Keratinocyte (primary cell): Measurements from ENCODE around the gene WDR89. TPM values are rescaled to one million over a fixed set of nuclear protein-coding genes. Genes with fewer than 3 reads are reported as not detected.

Experiments used
- DNase-seq: peaks from one replicate; pipeline ENCODE4 v3.0.0-alpha.2; 2011; ENCODE audit warnings: low read depth, missing footprints, low spot score
- FAIRE-seq: peaks from 2 replicates; lab custom pipeline; 2011; peaks lifted over from hg19 to GRCh38; lab: Jason Lieb, UNC
- H2AFZ ChIP-seq: 2 replicates; pipeline ENCODE4 v1.6.0; 2012; ENCODE audit warnings: low read length, control low read depth, inconsistent platforms; ENCODE audit not compliant: control insufficient read depth
- H3K27ac ChIP-seq: 2 replicates; pipeline ENCODE4 v1.5.1; 2011; ENCODE audit warnings: low read length; ENCODE audit not compliant: control insufficient read depth, insufficient read depth
- H3K27me3 ChIP-seq: 3 replicates; pipeline ENCODE4 v1.6.0; 2011; ENCODE audit warnings: low read length; ENCODE audit not compliant: control insufficient read depth, insufficient read depth; ENCODE audit errors: extremely low read depth
- H3K36me3 ChIP-seq, 2 experiments: 2 replicates in 1 of 2; 3 replicates in 1 of 2; pipeline ENCODE4 v1.5.1; 2011; ENCODE audit warnings: low read length in 2 of 2, mild to moderate bottlenecking in 1 of 2; ENCODE audit not compliant: control insufficient read depth in 2 of 2, insufficient read depth in 2 of 2; ENCODE audit errors: extremely low read depth in 1 of 2
- H3K4me1 ChIP-seq: 3 replicates; pipeline ENCODE4 v1.5.1; 2011; ENCODE audit warnings: low read length; ENCODE audit not compliant: control insufficient read depth, insufficient read depth; ENCODE audit errors: extremely low read depth
- H3K4me2 ChIP-seq: 3 replicates; pipeline ENCODE4 v1.6.0; 2011; ENCODE audit warnings: low read depth, low read length; ENCODE audit not compliant: control insufficient read depth, insufficient read depth; ENCODE audit errors: extremely low read depth
- H3K4me3 ChIP-seq, 3 experiments: fragments of 200-600 bp in 1 of 3; sonication (generic) in 1 of 3; 2 replicates in 2 of 3; 3 replicates in 1 of 3; pipeline ENCODE4 v1.5.1; 2011 to 2016; ENCODE audit warnings: low read length in 3 of 3, mild to moderate bottlenecking in 3 of 3, control low read depth in 2 of 3, inconsistent platforms in 1 of 3, low read depth in 1 of 3, mixed read lengths in 1 of 3, mixed run types in 1 of 3, moderate library complexity in 1 of 3; ENCODE audit not compliant: control insufficient read depth in 2 of 3, insufficient read depth in 2 of 3; ENCODE audit errors: extremely low read depth in 1 of 3
- H3K79me2 ChIP-seq: 2 replicates; pipeline ENCODE4 v1.6.0; 2012; ENCODE audit warnings: low read length; ENCODE audit not compliant: control insufficient read depth, insufficient read depth
- H3K9ac ChIP-seq: 3 replicates; pipeline ENCODE4 v1.6.0; 2011; ENCODE audit warnings: low read length; ENCODE audit not compliant: control insufficient read depth, insufficient read depth; ENCODE audit errors: extremely low read depth
- H3K9me1 ChIP-seq: 3 replicates; pipeline ENCODE4 v1.6.0; 2011; ENCODE audit warnings: low read length; ENCODE audit not compliant: control insufficient read depth, insufficient read depth; ENCODE audit errors: extremely low read depth
- H3K9me3 ChIP-seq: 2 replicates; pipeline ENCODE4 v1.5.1; 2012; ENCODE audit warnings: low read depth, low read length; ENCODE audit not compliant: control insufficient read depth
- H4K20me1 ChIP-seq: 3 replicates; pipeline ENCODE4 v1.6.0; 2011; ENCODE audit warnings: low read length; ENCODE audit not compliant: control insufficient read depth, insufficient read depth; ENCODE audit errors: extremely low read depth
- EZH2 ChIP-seq: IDR thresholded peaks from one replicate; pipeline ENCODE4 v1.6.1; 2012; ENCODE audit warnings: inconsistent platforms, mild to moderate bottlenecking, low read length, moderate library complexity
- dilution Hi-C: fragments of 300-500 bp; cut with MboI; formaldehyde crosslinking; loops from one replicate; pipeline ENCODE4 v1.7.0; 2020; ENCODE audit warnings: low sequenced_read_pairs; ENCODE audit not compliant: extremely low pct_ligation_motif_present
- polyA plus RNA-seq, 5 experiments: library from polyadenylated mRNA; depleted of rRNA in 3 of 5; stranded (reverse) in 3 of 5; stranded (forward) in 1 of 5; unstranded in 1 of 5; fragments of >200 nt; gene quantifications; 1 replicate in 1 of 5; 2 replicates in 3 of 5; 3 replicates in 1 of 5; pipeline versions ENCODE4 v1.2.1 to v1.2.3, GENCODE V29; 2011 to 2012; ENCODE audit warnings: missing spikeins in 2 of 5, low read depth in 1 of 5, low replicate concordance in 1 of 5
- TF ChIP-seq, protein P1 (sequence below), 3 experiments: IDR thresholded peaks in 1 of 3; conservative IDR thresholded peaks in 1 of 3; optimal IDR thresholded peaks in 1 of 3; 2 replicates in 2 of 3; 3 replicates in 1 of 3; pipeline versions ENCODE3 to v1.5.1; 2011; ENCODE audit warnings: low read length in 3 of 3, mild to moderate bottlenecking in 3 of 3, moderate library complexity in 2 of 3, control low read depth in 1 of 3, inconsistent platforms in 1 of 3; ENCODE audit not compliant: insufficient read depth in 2 of 3; ENCODE audit errors: extremely low read depth in 1 of 3

Gene WDR89
- polyA plus RNA-seq, 1 donor (not counting 4 experiments of a cell fraction or from before 2014, with no cell fraction given) = 14.3 TPM

DNA sequence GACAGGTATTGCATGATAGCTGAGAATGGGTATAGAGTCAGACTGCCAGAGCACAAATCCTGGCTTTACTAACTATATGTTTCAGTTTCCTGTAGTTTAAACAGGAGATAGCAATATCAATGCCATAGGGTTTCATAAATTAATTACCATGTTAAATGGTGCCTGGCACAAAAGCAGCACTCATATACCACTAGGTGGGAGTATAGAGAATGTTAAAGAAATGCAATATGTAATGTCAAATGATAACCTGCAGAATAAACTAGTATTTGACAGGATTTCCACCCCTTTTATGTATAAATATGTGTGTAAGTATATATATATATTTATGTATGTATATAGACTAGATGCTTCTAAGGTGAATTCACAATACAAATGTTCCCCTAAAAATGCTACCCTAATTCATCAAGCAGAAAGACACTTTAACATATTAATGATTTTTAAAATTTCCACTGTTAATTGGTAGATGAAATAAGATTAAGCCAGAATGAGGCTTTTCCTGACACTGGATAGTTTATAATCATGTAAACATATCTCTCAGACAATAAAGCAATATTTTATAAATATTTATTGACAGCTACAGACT, 8.6 kb downstream of the WDR89 start:
- no peaks in the 10 kb centered on the region for H3K36me3 ChIP-seq
- H3K4me3 ChIP-seq = no peak overlapping the region
- H3K9me3 ChIP-seq = no peaks in the 10 kb centered on the region
- H3K4me2 ChIP-seq = no peak overlapping the region
- H2AFZ ChIP-seq = no peak overlapping the region
- DNase-seq = no peak
- H3K9me1 ChIP-seq = no peaks in the 10 kb centered on the region
- dilution Hi-C loops = no loop called here
- H3K27me3 ChIP-seq = no peaks in the 10 kb centered on the region
- TF ChIP-seq EZH2 = no peak
- TF ChIP-seq, protein P1, sequence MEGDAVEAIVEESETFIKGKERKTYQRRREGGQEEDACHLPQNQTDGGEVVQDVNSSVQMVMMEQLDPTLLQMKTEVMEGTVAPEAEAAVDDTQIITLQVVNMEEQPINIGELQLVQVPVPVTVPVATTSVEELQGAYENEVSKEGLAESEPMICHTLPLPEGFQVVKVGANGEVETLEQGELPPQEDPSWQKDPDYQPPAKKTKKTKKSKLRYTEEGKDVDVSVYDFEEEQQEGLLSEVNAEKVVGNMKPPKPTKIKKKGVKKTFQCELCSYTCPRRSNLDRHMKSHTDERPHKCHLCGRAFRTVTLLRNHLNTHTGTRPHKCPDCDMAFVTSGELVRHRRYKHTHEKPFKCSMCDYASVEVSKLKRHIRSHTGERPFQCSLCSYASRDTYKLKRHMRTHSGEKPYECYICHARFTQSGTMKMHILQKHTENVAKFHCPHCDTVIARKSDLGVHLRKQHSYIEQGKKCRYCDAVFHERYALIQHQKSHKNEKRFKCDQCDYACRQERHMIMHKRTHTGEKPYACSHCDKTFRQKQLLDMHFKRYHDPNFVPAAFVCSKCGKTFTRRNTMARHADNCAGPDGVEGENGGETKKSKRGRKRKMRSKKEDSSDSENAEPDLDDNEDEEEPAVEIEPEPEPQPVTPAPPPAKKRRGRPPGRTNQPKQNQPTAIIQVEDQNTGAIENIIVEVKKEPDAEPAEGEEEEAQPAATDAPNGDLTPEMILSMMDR (optimal IDR thresholded peaks at IDR 0.05 in 1 of 3, IDR thresholded peaks at IDR 0.05 in 1 of 3, conservative IDR thresholded peaks at IDR 0.05 in 1 of 3; ENCODE audit: extremely low read depth in 1 of 3, insufficient read depth in 2 of 3, low read length in 3 of 3) = peak in 2 of 3 experiments; percentile 31 to 58
- H4K20me1 ChIP-seq = no peaks in the 10 kb centered on the region
- H3K27ac ChIP-seq = no peak overlapping the region
- no peak for FAIRE-seq
- peaks cover 54% of the 10 kb centered on the region for H3K79me2 ChIP-seq
- H3K9ac ChIP-seq = no peak overlapping the region
- H3K4me1 ChIP-seq = no peaks in the 10 kb centered on the region

DNA sequence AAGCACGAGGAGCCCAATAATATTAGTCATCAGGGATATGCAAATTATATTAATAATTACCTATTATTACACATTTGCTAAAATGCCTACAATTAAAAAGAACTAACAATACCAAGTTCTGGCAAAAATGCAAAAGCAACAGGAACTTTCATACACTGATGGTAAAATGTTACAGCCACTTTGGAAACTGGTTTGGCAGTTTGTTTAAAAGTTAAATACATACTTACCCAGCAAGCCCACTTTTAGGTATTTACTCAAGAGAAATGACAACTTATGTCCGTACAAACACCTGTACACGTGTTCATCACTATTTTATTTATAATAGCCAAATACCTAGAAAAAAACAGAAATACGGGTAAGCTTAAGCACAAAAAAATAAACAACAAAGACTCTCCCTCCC, 17.0 kb downstream of the WDR89 start:
- TF ChIP-seq EZH2 = no peak
- TF ChIP-seq, protein P1 (optimal IDR thresholded peaks at IDR 0.05 in 1 of 3, IDR thresholded peaks at IDR 0.05 in 1 of 3, conservative IDR thresholded peaks at IDR 0.05 in 1 of 3; ENCODE audit: extremely low read depth in 1 of 3, insufficient read depth in 2 of 3, low read length in 3 of 3) = no peak
- FAIRE-seq (no peak), DNase-seq (no peak)
- Histone ChIP-seq H3K9me1 (no peaks in the 10 kb centered on the region), H3K79me2 (peaks cover 6% of the 10 kb centered on the region), H3K4me1 (no peaks in the 10 kb centered on the region), H3K4me2 (no peak overlapping the region), H4K20me1 (peaks cover 3% of the 10 kb centered on the region), H3K27me3 (no peaks in the 10 kb centered on the region), H2AFZ (no peak overlapping the region), H3K36me3 (peaks cover 0 to 2% of the 10 kb centered on the region in 2 experiments), H3K9me3 (no peaks in the 10 kb centered on the region), H3K4me3 (no peak overlapping the region), H3K27ac (no peak overlapping the region), H3K9ac (no peak overlapping the region)
- dilution Hi-C loops = no loop called here
